Activated T-cell treated with anti-CD3 and anti-CD28 coated beads, Interleukin-2, amount 50 U/mL, for 48 hours (primary cell): ENCODE results near the gene AHNAK2.

Source experiments
- DNase-seq, 2 experiments: peaks; one replicate each; pipeline ENCODE4 v3.0.0-alpha.2; 2020

AHNAK2 gene

DNA sequence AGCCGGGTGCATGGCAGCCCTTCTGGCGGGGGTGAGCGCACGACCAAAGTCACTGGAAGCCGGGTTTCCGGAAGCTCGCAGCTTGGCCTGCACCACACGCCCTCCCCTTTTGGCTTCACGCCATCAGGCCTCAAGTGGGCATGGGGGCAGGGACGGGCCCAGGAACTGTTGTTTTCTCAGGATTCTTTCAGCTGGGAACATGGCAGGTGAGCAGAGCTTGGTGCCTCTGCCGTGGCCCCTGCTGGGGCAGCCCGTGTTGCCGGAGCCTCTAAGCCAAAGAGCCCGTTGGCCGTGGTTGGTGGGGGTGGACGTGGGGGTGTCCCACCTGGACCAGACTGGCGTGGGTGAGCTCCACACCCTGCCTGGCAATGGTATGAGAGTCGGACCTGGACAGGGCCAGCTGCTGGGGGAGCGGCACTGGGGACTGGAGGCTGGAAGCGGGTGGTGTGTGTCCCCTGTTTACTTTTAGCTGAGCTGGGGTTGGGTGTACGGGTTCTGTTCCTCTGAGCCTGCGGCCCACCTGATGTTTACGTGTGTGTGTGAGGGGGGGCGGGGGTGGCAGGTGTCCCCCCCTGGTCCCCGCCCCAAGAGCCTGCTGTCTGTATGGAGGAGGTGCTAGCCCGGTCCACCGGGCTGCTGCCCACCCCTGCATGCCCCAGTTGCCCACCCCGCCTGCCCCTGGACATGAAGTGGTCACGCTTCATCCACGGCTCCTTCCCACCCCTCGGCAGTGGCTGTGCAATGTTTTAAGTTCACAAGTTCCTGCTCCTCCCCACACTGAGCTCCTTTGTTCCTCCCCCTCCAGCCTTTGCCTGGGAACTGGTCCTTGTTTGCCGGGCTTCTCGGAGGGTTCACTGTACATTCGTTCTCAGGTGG lies 82.2 kb downstream of the AHNAK2 start:
- DNase-seq = peak in 1 of 2 experiments; percentile 18

DNA sequence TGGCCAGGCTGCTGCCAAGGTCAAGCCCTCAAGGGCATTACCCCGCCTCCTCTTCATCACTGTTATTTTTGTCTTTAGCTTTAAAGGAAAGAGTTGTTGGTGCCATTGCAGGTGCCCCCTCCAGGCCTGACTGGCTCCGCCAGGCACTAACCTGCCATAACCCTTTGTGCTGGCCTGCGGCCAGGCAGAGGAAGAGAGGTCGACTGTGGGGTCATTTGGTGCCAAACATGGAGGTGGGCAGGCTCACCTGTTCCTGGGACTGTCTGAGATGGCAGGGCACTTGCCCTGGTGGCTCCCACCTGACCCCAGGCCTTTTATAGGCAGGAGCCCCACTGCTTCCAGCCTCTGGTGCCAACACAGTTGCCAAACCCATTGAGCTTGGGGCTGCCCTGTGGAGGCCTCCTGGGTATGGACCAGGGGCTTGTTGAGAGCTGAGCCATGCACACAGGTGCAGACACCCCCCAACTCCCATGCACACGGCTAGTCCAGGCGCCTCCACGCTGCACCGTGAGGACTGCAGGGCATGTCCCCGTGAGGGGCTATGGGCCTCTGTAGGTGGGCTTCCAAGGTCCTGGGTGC lies 82.9 kb downstream of the AHNAK2 start:
- DNase-seq = no peak

DNA sequence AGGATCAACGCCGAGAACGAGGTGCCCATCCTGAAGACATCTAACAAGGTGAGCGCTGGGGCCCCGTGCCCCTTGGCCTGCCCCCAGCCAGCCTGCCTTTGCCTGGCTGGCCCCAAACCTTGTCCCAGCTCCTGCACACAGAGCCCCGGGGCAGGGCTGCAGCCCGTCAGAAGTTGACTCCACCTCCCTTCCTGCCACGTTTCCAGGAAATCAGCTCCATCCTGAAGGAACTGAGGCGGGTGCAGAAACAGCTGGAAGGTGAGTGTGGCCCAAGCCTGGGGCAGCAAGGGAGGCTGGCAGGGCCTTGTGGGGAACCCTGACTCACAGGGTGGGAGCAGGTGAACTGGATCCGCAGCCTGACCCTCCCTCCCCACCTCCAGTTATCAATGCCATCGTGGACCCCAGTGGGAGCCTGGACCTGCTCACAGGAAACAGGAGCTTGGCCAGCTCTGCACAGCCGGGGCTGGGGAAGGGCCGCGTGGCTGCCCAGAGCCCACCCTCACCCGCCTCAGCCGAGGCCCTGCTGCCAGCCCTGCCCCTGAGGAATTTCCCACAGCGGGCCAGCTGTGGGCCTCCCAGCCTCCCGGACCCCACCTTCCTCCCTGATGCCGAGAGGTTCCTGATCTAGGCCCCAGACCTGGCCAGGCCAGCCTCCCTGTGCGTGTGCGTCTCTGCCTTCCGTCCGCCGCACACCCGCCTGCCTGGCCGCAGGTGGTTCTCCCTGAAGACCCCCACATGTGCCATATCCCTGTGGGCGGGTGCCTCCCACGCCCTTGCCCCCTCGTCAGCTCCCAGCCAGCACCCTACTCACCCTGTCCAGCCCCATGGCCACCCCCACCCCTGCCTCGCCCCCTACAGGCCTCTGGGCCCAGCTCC lies 83.6 kb downstream of the AHNAK2 start:
- no peak for DNase-seq

DNA sequence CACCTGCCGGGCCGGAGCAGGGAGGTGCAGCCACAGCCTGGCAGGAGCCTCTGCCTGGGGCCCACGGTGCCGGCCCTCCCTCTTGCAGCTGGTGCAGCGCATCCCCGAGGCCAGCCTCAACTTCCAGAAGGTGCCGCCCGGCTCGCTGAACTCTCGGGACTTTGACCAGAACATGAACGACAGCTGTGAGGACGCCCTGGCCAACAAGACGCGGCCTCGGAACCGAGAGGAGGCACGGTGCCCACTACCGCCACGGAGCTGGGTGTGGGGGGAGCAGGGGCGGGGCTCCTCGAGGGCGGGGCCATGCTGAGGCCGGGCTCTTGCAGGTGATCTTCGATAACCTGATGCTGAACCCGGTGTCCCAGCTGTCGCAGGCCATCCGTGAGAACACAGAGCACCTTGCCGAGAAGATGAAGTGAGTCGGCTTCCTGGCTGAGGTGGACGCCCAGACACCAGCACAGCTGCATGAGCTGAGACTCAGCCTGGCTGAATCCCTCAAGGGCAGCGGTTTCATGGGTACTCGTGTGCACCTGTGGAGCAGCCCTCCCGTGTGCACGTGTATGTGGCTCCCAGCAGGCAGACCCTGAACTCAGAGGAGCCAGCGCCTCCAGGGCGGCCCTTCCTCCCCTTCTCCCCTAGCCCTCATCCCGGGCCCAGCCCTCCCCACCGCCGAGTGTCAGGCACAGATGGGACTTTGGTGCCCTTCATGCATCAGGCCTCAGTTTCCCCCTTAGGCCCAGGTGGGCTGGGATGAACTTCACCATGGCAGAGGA lies 84.6 kb downstream of the AHNAK2 start:
- peak in 1 of 2 experiments; percentile 17 for DNase-seq

DNA sequence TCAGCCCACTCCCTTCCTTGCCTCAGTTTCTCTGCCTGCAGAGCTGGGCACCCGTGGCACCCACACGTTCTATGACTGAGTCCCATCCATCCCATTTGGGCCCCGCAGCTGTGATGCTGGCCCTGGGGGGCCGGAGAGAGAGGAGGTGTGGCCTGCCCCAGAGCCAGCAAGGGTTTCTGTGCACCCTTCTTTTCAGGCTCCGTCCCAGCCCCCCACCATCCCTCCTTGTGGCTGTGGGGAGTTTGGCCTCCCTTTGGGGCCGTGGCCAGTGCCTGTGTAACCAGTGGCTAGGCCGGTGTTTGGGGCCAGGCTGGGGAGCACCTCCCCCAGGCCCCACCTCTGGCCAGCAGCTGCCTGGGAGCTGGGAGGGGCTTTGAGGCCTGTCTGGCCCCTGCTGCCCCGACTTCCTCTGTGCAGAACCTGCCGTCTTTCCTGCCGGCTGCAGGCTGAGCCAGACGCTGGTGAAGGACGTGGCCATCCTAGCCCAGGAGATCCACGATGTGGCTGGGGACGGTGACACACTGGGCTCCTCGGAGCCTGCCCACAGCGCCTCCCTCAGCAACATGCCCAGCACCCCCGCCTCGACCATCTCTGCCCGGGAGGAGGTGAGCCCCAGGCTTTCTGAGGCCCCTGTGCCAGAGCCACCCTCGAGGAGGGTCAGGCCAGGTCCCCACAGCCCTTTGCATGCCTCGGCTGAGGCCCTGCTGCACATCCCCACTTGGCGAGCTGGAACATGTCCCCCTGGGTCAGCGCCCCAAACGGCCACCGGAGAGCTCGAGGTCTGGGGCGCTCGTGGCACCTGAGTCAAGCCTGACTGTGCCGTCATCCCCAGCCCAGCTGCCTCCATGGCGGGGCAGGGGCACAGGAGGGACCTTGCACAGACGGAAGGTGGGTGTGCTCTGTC lies 85.4 kb downstream of the AHNAK2 start:
- peak in 1 of 2 experiments; percentile 15 for DNase-seq

DNA sequence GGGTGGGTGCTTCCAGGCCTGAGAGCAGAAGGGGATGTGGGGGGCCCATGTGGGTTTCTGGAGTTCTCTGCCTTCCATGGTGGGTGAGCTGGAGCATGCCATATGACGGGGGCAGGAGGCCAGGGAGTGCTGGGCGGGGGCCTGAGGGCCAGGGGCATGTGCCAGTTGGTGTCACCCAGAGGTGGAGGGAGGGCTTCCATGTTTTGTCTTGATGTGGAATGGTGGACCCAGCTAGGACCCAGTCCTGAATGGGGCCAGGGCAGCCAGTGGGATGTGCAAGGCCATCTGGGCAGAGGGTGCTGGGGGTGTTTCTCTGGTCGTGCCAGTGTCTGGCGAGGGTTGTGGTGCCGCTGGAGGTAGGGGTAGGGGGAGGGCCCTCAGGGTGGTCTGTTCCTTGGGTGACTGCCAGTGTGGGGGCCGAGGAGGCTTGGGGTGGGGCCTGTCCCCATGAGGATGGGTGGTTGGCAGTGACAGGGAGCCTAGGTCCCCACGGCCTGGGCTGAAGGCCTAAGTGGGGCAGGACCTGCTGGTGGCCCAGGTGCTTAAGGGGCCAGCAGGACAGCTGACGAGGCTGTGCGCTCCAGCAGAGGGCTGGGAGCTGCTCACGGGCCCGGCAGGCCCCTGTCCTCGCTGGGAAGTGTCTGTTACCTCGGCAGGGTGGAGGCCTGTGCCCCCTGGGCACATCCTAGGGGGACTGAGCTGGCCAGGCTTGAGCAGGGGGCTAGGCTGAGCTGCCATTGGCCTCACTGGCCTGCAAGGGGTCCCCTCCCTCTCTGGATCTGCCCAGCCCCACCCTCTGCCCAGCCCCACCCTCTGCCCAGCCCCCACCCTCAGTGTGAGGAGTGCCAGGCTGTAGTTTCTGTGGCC lies 86.3 kb downstream of the AHNAK2 start:
- DNase-seq = peak in 1 of 2 experiments; percentile 17

DNA sequence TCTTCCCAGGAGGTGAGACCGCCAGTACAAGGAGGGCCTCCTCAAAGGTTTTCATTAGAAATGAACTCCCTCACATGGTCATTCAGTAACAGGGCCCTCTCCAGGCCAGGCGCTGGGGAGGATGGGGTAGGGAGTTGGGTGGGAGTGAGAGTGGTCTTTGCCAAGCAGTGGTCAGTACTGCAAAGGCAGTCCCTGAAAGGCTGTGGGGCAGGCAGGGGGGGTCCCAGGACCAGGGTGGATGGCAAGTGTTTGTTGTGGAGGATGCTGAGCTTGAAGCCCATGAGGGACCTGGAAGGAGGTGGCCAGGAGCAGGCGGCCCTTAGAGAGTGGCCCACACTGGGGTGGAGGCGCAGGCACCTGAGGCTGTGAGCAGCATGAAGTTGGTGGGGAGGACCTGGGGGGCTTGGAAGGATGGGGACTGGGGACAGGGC lies 87.0 kb downstream of the AHNAK2 start:
- peak in 1 of 2 experiments; percentile 15 for DNase-seq

DNA sequence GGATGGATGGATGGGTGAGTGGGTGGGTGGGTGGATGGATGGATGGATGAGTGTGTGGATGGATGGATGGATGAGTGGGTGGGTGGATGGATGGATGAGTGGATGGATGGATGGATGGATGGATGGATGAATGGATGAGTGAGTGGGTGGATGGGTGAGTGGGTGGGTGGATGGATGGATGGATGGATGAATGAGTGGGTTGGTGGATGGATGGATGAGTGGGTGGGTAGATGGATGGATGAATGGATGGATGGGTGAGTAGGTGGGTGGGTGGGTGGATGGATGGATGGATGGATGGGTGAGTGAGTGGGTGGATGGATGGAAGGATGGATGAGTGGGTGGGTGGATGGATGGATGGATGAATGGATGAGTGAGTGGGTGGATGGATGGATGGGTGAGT lies 87.9 kb downstream of the AHNAK2 start:
- peak in 1 of 2 experiments; percentile 1 for DNase-seq

DNA sequence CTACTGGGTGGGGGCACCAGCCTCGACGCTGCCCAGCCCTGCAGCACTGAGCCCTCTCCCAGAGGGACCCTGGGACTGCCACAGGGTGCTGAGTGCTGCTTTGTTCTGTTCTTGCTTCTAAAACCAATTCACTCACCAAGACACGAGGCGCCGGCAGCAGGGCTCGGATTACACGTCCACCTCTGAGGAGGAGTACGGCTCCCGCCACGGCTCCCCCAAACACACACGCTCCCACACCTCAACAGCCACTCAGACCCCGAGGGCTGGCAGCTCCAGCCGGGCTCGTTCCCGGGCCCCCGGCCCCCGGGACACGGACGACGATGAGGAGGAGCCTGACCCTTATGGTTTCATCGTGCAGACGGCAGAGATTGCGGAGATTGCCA lies 88.8 kb downstream of the AHNAK2 start:
- peak; percentile 14 to 16 for DNase-seq

DNA sequence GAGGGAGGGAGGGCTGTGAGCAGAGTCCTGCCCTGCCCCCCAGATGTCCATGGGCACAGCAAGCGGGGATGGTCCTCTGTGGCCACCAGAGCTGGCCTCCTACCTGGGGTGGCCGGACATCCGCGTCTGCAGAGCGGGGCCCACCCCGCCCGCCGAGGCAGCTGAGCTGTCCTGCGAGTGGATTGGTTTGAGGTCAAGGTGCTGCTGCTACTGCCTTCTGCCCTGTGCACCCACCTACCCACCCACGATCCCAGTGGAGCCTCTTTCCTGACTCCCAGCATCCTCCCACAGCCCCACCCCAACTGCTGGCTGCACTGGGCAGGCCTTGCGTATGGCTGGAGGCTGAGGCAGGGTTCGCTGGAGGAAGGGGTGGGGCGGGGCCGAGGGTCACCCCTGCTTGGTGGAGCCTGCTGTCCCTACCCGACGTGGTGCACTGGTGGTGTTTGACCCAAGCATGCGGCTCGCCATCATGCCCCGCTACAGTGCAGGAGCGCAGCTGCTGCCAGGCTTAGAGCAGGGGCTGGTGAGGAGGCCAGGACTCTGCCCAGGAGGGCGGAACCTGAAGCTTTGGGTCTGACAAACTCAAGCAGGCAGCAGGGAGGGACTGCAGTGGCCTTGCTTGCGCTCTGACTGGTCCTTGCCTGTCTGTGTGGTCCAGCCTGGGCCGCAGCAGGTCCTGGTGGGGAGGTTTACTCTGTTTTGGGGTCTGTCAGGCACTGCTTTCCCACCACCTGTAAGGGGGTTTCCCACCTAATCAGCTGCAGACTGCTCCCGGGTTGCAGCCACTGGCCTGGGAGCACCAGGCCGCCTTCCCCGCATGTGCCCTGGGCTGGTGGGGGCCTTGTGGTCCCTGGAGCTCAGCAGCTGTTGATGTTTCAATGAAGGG lies 89.4 kb downstream of the AHNAK2 start:
- DNase-seq = no peak

DNA sequence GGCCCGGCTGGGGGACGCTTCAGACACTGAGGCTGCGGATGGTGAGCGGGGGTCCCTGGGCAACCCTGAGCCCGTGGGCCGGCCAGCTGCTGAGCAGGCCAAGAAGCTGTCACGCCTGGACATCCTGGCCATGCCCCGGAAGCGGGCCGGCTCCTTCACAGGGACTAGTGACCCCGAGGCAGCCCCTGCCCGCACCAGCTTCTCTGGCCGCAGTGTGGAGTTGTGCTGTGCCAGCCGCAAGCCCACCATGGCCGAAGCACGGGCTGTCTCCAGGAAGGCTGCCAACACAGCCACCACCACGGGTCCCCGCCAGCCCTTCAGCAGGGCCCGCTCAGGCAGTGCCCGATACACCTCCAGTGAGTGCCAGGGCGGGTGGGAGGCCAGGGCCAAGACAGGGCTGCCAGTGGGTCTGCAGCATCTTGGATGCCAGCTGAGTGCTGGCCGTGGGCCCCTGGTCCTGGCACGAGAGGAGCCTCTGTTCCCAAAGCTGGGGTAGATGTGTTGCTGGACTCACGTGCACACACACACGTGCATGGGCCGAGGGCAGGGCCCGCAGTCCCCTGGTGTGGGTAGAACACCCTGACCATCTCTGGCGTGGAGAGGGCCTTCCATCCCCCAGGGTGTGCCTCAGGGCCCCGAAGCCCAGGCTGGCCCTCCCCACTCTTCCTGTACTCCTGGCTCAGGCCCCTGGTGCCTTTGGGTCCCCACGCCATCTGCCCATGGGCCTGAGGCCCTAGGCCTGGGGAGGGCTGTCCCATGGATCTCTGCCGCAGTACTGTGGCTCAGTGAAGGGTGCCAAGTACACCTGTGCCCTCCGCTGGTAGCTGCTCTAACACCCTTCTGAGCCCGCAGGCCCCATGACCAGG lies 90.3 kb downstream of the AHNAK2 start:
- no peak for DNase-seq
